Measurements from ENCODE around the gene SV2C.

GRCh38 chr5:76196457-76196856 is 113.3 kb downstream of the SV2C start:
- TF ChIP-seq, protein P1, sequence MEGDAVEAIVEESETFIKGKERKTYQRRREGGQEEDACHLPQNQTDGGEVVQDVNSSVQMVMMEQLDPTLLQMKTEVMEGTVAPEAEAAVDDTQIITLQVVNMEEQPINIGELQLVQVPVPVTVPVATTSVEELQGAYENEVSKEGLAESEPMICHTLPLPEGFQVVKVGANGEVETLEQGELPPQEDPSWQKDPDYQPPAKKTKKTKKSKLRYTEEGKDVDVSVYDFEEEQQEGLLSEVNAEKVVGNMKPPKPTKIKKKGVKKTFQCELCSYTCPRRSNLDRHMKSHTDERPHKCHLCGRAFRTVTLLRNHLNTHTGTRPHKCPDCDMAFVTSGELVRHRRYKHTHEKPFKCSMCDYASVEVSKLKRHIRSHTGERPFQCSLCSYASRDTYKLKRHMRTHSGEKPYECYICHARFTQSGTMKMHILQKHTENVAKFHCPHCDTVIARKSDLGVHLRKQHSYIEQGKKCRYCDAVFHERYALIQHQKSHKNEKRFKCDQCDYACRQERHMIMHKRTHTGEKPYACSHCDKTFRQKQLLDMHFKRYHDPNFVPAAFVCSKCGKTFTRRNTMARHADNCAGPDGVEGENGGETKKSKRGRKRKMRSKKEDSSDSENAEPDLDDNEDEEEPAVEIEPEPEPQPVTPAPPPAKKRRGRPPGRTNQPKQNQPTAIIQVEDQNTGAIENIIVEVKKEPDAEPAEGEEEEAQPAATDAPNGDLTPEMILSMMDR (IDR thresholded peaks at IDR 0.05), result no peak
- TF ChIP-seq POLR2A (IDR thresholded peaks at IDR 0.05), result no peak

Measured in sigmoid colon (tissue), 3 donors.